HepG2 (cell line): Measurements from ENCODE around the gene SPEM2. TPM values are rescaled to one million over a fixed set of nuclear protein-coding genes. Genes with fewer than 3 reads are reported as not detected.
A peak's percentile ranks its signal among the peaks of the same experiment; 100 is the strongest.

ENCODE experiments used
- ASH2L ChIP-seq: fragments of 300-600, 200-600 bp; sonication (generic); IDR thresholded peaks from 2 replicates; pipeline ENCODE4 v1.7.0; 2017; ENCODE audit warnings: low read depth, mild to moderate bottlenecking, moderate library complexity, mixed read lengths, low read length; ENCODE audit not compliant: insufficient read length
- CENPT ChIP-seq: sonication (generic); formaldehyde crosslinking; IDR thresholded peaks from 2 replicates; pipeline ENCODE4 v1.8.0; 2022; ENCODE audit warnings: low read depth, mild to moderate bottlenecking, moderate library complexity, missing genetic modification reagents
- FOXK2 ChIP-seq: fragments of 450-650 bp; IDR thresholded peaks from 2 replicates; pipeline ENCODE4 v1.6.1; 2016
- HNF4G ChIP-seq, 2 experiments: sonication (generic) in 1 of 2; formaldehyde crosslinking in 1 of 2; IDR thresholded peaks; 2 replicates each; pipeline versions ENCODE4 v1.4.0 to v1.6.1; 2011 to 2020; ENCODE audit warnings: borderline replicate concordance in 2 of 2, low read depth in 2 of 2, mild to moderate bottlenecking in 2 of 2, low read length in 1 of 2, missing genetic modification reagents in 1 of 2, moderate library complexity in 1 of 2
- HNRNPH1 ChIP-seq: fragments of 200-400 bp; formaldehyde crosslinking; optimal IDR thresholded peaks from 2 replicates; pipeline ENCODE3; 2017; ENCODE audit warnings: mild to moderate bottlenecking, low read depth, low read length
- HNRNPL ChIP-seq: fragments of 200-400 bp; formaldehyde crosslinking; IDR thresholded peaks from 2 replicates; pipeline ENCODE4 v1.6.1; 2017; ENCODE audit warnings: mild to moderate bottlenecking, low read depth, low read length
- JDP2 ChIP-seq: sonication (generic); formaldehyde crosslinking; IDR thresholded peaks from 2 replicates; pipeline ENCODE4 v1.8.1; 2022; ENCODE audit warnings: missing genetic modification reagents, borderline replicate concordance
- MEF2D ChIP-seq: sonication (generic); formaldehyde crosslinking; IDR thresholded peaks from 2 replicates; pipeline ENCODE4 v1.5.1; 2020; ENCODE audit warnings: mild to moderate bottlenecking, missing genetic modification reagents
- PRMT3 ChIP-seq: sonication (generic); formaldehyde crosslinking; IDR thresholded peaks from 2 replicates; pipeline ENCODE4 v1.8.1; 2022; ENCODE audit warnings: low read depth, mild to moderate bottlenecking, moderate library complexity, missing genetic modification reagents, borderline replicate concordance
- RBAK ChIP-seq: sonication (generic); formaldehyde crosslinking; IDR thresholded peaks from 2 replicates; pipeline ENCODE4 v1.5.1; 2020; ENCODE audit warnings: mild to moderate bottlenecking, missing genetic modification reagents
- RFXAP ChIP-seq: sonication (generic); formaldehyde crosslinking; IDR thresholded peaks from 2 replicates; pipeline ENCODE4 v1.4.0; 2020; ENCODE audit warnings: missing genetic modification reagents, borderline replicate concordance
- SAFB2 ChIP-seq: sonication (generic); formaldehyde crosslinking; IDR thresholded peaks from 2 replicates; pipeline ENCODE4 v1.5.1; 2020; ENCODE audit warnings: missing genetic modification reagents, low read depth, mild to moderate bottlenecking, borderline replicate concordance
- TMF1 ChIP-seq: sonication (generic); formaldehyde crosslinking; IDR thresholded peaks from 2 replicates; pipeline ENCODE4 v1.8.1; 2022; ENCODE audit warnings: low read depth, missing genetic modification reagents
- ZC3H13 ChIP-seq: sonication (generic); formaldehyde crosslinking; IDR thresholded peaks from 2 replicates; pipeline ENCODE4 v1.8.1; 2023; ENCODE audit warnings: mild to moderate bottlenecking, missing genetic modification reagents, moderate library complexity
- ZFP1 ChIP-seq: IDR thresholded peaks from 2 replicates; pipeline ENCODE4 v1.6.1; 2016
- ZNF460 ChIP-seq: sonication (generic); formaldehyde crosslinking; IDR thresholded peaks from 2 replicates; pipeline ENCODE4 v1.5.1; 2020; ENCODE audit warnings: missing genetic modification reagents, mild to moderate bottlenecking, borderline replicate concordance
- ZNF550 ChIP-seq: sonication (generic); formaldehyde crosslinking; IDR thresholded peaks from 2 replicates; pipeline ENCODE4 v1.4.0; 2020; ENCODE audit warnings: mild to moderate bottlenecking, missing genetic modification reagents, borderline replicate concordance
- ZNF839 ChIP-seq: sonication (generic); formaldehyde crosslinking; IDR thresholded peaks from 2 replicates; pipeline ENCODE4 v1.4.0; 2020; ENCODE audit warnings: missing genetic modification reagents, mild to moderate bottlenecking, borderline replicate concordance
- ZSCAN31 ChIP-seq: sonication (generic); formaldehyde crosslinking; IDR thresholded peaks from 2 replicates; pipeline ENCODE4 v1.5.0; 2020; ENCODE audit warnings: low read depth, mild to moderate bottlenecking, missing genetic modification reagents
- polyA plus RNA-seq, 8 experiments: library from polyadenylated mRNA; depleted of rRNA in 3 of 8; stranded (reverse) in 7 of 8; unstranded in 1 of 8; fragments of >200 nt; fragmentation: Illumina TruSeq in 4 of 8; extraction: Trizol in 4 of 8; gene quantifications; 2 replicates each; pipeline versions ENCODE4 v1.2.1 to v1.2.3, GENCODE V29; 2011 to 2016; ENCODE audit warnings: low read depth in 4 of 8, missing spikeins in 1 of 8, mixed read lengths in 1 of 8; ENCODE audit not compliant: insufficient read depth in 1 of 8
- total RNA-seq, 5 experiments: library from RNA; depleted of rRNA; stranded (reverse); fragments of >200 nt; fragmentation: Illumina TruSeq; extraction: Trizol; gene quantifications; 2 replicates each; pipeline ENCODE4 v1.2.3, GENCODE V29; 2016; ENCODE audit warnings: low read depth in 1 of 5
- TF ChIP-seq, protein P1 (sequence below): sonication (generic); formaldehyde crosslinking; IDR thresholded peaks from 2 replicates; pipeline ENCODE4 v1.4.0; 2020; ENCODE audit warnings: missing genetic modification reagents
- TF ChIP-seq, protein P2 (sequence below): sonication (generic); formaldehyde crosslinking; IDR thresholded peaks from 2 replicates; pipeline ENCODE4 v1.5.0; 2020; ENCODE audit warnings: missing genetic modification reagents, mild to moderate bottlenecking, borderline replicate concordance
- TF ChIP-seq, protein P3 (sequence below): IDR thresholded peaks from 2 replicates; pipeline ENCODE4 v1.6.1; 2018; ENCODE audit warnings: missing genetic modification reagents
- TF ChIP-seq, protein P4 (sequence below): sonication (generic); formaldehyde crosslinking; IDR thresholded peaks from 2 replicates; pipeline ENCODE4 v1.4.0; 2020; ENCODE audit warnings: mild to moderate bottlenecking, missing genetic modification reagents

The SPEM2 gene
- total and polyA plus RNA-seq, 2 of the 13 experiments (the other 11 are each of a cell fraction or from before 2014, with no cell fraction given): not detected

DNA sequence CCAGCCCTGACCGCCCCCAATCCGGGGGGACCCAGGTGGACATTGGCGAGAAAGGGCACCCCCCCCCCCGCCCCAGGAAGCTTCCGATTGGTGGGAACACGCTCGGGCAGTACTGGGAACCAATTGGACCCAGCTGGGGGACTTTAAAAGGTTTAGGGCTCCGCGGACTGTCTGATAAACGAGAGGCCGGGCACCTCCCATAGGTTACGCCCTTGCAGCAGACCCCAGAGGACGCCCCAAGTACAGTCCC lies 21.8 kb upstream of the SPEM2 start (continued):
- TF ChIP-seq JDP2 (CRISPR knock-in tag): no peak
- 0 out of 2 replicates have a peak, but pooled peaks have one; percentile 74 for TF ChIP-seq ZSCAN31
- no peak for TF ChIP-seq ZNF839 (CRISPR knock-in tag)
- TF ChIP-seq ZNF460 (CRISPR knock-in tag): no peak
- no peak; the same call in 1 of the 2 replicates for TF ChIP-seq TMF1
- no peak for TF ChIP-seq ZC3H13 (CRISPR knock-in tag)
- no peak for TF ChIP-seq ZNF550 (CRISPR knock-in tag)
- TF ChIP-seq PRMT3 (CRISPR knock-in tag): no peak
- TF ChIP-seq ZFP1 (CRISPR knock-in tag): no peak
- no peak for TF ChIP-seq CENPT (CRISPR knock-in tag)
- TF ChIP-seq RFXAP (CRISPR knock-in tag): no peak
- TF ChIP-seq RBAK (CRISPR knock-in tag): no peak
- no peak for TF ChIP-seq MEF2D
- TF ChIP-seq HNRNPH1: no peak
- TF ChIP-seq HNRNPL: no peak; the same call in 1 of the 2 replicates
- TF ChIP-seq HNF4G (IDR thresholded peaks at IDR 0.05; ENCODE audit: borderline replicate concordance, low read depth, low read length): no peak
- TF ChIP-seq HNF4G (CRISPR knock-in tag; IDR thresholded peaks at IDR 0.05; ENCODE audit: borderline replicate concordance, low read depth): no peak
- TF ChIP-seq, protein P1, sequence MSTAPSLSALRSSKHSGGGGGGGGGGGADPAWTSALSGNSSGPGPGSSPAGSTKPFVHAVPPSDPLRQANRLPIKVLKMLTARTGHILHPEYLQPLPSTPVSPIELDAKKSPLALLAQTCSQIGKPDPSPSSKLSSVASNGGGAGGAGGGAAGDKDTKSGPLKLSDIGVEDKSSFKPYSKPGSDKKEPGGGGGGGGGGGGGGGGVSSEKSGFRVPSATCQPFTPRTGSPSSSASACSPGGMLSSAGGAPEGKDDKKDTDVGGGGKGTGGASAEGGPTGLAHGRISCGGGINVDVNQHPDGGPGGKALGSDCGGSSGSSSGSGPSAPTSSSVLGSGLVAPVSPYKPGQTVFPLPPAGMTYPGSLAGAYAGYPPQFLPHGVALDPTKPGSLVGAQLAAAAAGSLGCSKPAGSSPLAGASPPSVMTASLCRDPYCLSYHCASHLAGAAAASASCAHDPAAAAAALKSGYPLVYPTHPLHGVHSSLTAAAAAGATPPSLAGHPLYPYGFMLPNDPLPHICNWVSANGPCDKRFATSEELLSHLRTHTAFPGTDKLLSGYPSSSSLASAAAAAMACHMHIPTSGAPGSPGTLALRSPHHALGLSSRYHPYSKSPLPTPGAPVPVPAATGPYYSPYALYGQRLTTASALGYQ (CRISPR knock-in tag): no peak
- TF ChIP-seq, protein P2, sequence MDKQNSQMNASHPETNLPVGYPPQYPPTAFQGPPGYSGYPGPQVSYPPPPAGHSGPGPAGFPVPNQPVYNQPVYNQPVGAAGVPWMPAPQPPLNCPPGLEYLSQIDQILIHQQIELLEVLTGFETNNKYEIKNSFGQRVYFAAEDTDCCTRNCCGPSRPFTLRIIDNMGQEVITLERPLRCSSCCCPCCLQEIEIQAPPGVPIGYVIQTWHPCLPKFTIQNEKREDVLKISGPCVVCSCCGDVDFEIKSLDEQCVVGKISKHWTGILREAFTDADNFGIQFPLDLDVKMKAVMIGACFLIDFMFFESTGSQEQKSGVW: peak; percentile 51; the same call in 1 of the 2 replicates
- TF ChIP-seq, protein P3, sequence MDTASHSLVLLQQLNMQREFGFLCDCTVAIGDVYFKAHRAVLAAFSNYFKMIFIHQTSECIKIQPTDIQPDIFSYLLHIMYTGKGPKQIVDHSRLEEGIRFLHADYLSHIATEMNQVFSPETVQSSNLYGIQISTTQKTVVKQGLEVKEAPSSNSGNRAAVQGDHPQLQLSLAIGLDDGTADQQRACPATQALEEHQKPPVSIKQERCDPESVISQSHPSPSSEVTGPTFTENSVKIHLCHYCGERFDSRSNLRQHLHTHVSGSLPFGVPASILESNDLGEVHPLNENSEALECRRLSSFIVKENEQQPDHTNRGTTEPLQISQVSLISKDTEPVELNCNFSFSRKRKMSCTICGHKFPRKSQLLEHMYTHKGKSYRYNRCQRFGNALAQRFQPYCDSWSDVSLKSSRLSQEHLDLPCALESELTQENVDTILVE (CRISPR knock-in tag): no peak
- TF ChIP-seq, protein P4, sequence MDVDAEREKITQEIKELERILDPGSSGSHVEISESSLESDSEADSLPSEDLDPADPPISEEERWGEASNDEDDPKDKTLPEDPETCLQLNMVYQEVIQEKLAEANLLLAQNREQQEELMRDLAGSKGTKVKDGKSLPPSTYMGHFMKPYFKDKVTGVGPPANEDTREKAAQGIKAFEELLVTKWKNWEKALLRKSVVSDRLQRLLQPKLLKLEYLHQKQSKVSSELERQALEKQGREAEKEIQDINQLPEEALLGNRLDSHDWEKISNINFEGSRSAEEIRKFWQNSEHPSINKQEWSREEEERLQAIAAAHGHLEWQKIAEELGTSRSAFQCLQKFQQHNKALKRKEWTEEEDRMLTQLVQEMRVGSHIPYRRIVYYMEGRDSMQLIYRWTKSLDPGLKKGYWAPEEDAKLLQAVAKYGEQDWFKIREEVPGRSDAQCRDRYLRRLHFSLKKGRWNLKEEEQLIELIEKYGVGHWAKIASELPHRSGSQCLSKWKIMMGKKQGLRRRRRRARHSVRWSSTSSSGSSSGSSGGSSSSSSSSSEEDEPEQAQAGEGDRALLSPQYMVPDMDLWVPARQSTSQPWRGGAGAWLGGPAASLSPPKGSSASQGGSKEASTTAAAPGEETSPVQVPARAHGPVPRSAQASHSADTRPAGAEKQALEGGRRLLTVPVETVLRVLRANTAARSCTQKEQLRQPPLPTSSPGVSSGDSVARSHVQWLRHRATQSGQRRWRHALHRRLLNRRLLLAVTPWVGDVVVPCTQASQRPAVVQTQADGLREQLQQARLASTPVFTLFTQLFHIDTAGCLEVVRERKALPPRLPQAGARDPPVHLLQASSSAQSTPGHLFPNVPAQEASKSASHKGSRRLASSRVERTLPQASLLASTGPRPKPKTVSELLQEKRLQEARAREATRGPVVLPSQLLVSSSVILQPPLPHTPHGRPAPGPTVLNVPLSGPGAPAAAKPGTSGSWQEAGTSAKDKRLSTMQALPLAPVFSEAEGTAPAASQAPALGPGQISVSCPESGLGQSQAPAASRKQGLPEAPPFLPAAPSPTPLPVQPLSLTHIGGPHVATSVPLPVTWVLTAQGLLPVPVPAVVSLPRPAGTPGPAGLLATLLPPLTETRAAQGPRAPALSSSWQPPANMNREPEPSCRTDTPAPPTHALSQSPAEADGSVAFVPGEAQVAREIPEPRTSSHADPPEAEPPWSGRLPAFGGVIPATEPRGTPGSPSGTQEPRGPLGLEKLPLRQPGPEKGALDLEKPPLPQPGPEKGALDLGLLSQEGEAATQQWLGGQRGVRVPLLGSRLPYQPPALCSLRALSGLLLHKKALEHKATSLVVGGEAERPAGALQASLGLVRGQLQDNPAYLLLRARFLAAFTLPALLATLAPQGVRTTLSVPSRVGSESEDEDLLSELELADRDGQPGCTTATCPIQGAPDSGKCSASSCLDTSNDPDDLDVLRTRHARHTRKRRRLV (CRISPR knock-in tag): no peak
- TF ChIP-seq SAFB2 (CRISPR knock-in tag): no peak
- no peak for TF ChIP-seq ASH2L
- no peak for TF ChIP-seq FOXK2
